Sigmoid colon (tissue), 7 donors: ENCODE data around the gene SLC24A1. TPM values are rescaled to one million over a fixed set of nuclear protein-coding genes. Genes with fewer than 3 reads are reported as not detected.

Source experiments
- DNase-seq: peaks from one replicate; pipeline ENCODE4 v3.0.0-alpha.2; 2019
- H3K27ac ChIP-seq, 4 donors: fragments of 200-600 bp; sonication (generic); one replicate each; pipeline ENCODE4 v1.5.1; 2016 to 2019; ENCODE audit warnings: mild to moderate bottlenecking in 1 of 4
- H3K27me3 ChIP-seq, 3 donors: fragments of 200-600 bp; sonication (generic); one replicate each; pipeline ENCODE4 v1.5.1; 2019; ENCODE audit warnings: mild to moderate bottlenecking in 1 of 3
- H3K36me3 ChIP-seq, 4 donors: fragments of 200-600 bp; sonication (generic); one replicate each; pipeline ENCODE4 v1.5.1; 2016 to 2019
- H3K4me1 ChIP-seq, 4 donors: fragments of 200-600 bp; sonication (generic); one replicate each; pipeline ENCODE4 v1.5.1; 2017 to 2019
- H3K4me3 ChIP-seq, 4 donors: fragments of 200-600 bp; sonication (generic); one replicate each; pipeline ENCODE4 v1.5.1; 2017 to 2019; ENCODE audit warnings: mild to moderate bottlenecking in 2 of 4, moderate library complexity in 1 of 4
- H3K9me3 ChIP-seq, 4 donors: fragments of 200-600 bp in 3 of 4; sonication (generic) in 3 of 4; one replicate each; pipeline versions ENCODE4 v1.5.1 to v1.6.1; 2013 to 2019
- CTCF ChIP-seq, 4 experiments: fragments of 450-650 bp in 3 of 4; fragments of 200-600 bp in 1 of 4; IDR thresholded peaks; one replicate each; pipeline ENCODE4 v1.5.1; 2016 to 2019; ENCODE audit warnings: antibody characterized with exemption in 4 of 4, mild to moderate bottlenecking in 3 of 4, moderate library complexity in 2 of 4
- EP300 ChIP-seq, 4 donors: sonication (generic); formaldehyde crosslinking; IDR thresholded peaks; one replicate each; pipeline ENCODE4 v1.6.1; 2017; ENCODE audit warnings: antibody characterized with exemption in 4 of 4
- POLR2A ChIP-seq, 2 donors: fragments of 450-650 bp; IDR thresholded peaks; one replicate each; pipeline ENCODE4 v1.6.1; 2016; ENCODE audit warnings: antibody characterized with exemption in 2 of 2, mild to moderate bottlenecking in 2 of 2, moderate library complexity in 2 of 2
- POLR2AphosphoS5 ChIP-seq, 4 donors: sonication (generic); formaldehyde crosslinking; IDR thresholded peaks; one replicate each; pipeline ENCODE4 v1.6.1; 2017; ENCODE audit warnings: antibody characterized with exemption in 4 of 4
- WGBS, 2 donors: extraction: QIAGEN DNeasy Blood & Tissue Kit; methylation state at CpG; one replicate each; pipeline ENCODE4 v1.1.7; 2013; 5-methylcytosine and 5-hydroxymethylcytosine counted together
- intact Hi-C: fragments of 100-400 bp; cut with DNase I; formaldehyde crosslinking; loops from one replicate; pipeline ENCODE4 v1.15.1; 2023
- polyA plus RNA-seq, 3 donors: library from polyadenylated mRNA; stranded (reverse); fragments of 200-250 nt; gene quantifications; one replicate each; pipeline ENCODE4 v1.2.3, GENCODE V29; 2013
- total RNA-seq, 4 donors: library from RNA; depleted of rRNA; stranded (reverse); fragments of >200 nt; gene quantifications; one replicate each; pipeline ENCODE4 v1.1.0, GENCODE V29; 2016
- donor health status: healthy with polysubstance abuse.
- donor health status: Bipolar disorder and iron deficiency.
- donor health status: healthy.

SLC24A1 gene
- total and polyA plus RNA-seq, 7 donors = 3.3 to 6.0 (median 4.2) TPM

- Histone ChIP-seq H3K27me3 (no peaks in the 10 kb centered on the region), H3K9me3 (no peaks in the 10 kb centered on the region), H3K36me3 (no peaks in the 10 kb centered on the region), H3K4me3 (no peak overlapping the region), H3K4me1 (peaks cover 0 to 8% (median 5%) of the 10 kb centered on the region in 4 donors), H3K27ac (no peak overlapping the region)
- TF ChIP-seq POLR2AphosphoS5 (IDR thresholded peaks at IDR 0.05) (no peak), POLR2A (IDR thresholded peaks at IDR 0.05) (no peak), CTCF (IDR thresholded peaks at IDR 0.05) (no peak), EP300 (IDR thresholded peaks at IDR 0.05) (no peak)
- no peak for DNase-seq
- 86 to 93% methylated on average over 6 of the region's 6 CpGs for WGBS, 2 donors
- intact Hi-C loops = loop anchor here (2.0 to 5.0 kb wide), 2 partner anchors 217 to 653 kb away; partner anchors contain the start of gene DIS3L
Measured at GRCh38 chr15:65639509-65639908, 17.8 kb downstream of the SLC24A1 start.

- H3K27ac ChIP-seq = no peak overlapping the region
- H3K27me3 ChIP-seq = no peaks in the 10 kb centered on the region
- DNase-seq = no peak
- intact Hi-C loops = no loop called here
- TF ChIP-seq CTCF (IDR thresholded peaks at IDR 0.05) (no peak), POLR2AphosphoS5 (IDR thresholded peaks at IDR 0.05) (no peak), POLR2A (IDR thresholded peaks at IDR 0.05) (no peak), EP300 (IDR thresholded peaks at IDR 0.05) (no peak)
- peaks cover 0 to 8% (median 5%) of the 10 kb centered on the region in 4 donors for H3K4me1 ChIP-seq
- no peaks in the 10 kb centered on the region for H3K9me3 ChIP-seq
- H3K4me3 ChIP-seq = no peak overlapping the region
- H3K36me3 ChIP-seq = no peaks in the 10 kb centered on the region
- WGBS, 2 donors = 74 to 75% methylated on average over 6 of the region's 6 CpGs
Measured at GRCh38 chr15:65641768-65642475, 20.2 kb downstream of the SLC24A1 start.

GRCh38 chr15:65642594-65642993 is 20.9 kb downstream of the SLC24A1 start:
- TF ChIP-seq EP300 (IDR thresholded peaks at IDR 0.05) (no peak), POLR2AphosphoS5 (IDR thresholded peaks at IDR 0.05) (no peak), CTCF (IDR thresholded peaks at IDR 0.05) (no peak), POLR2A (IDR thresholded peaks at IDR 0.05) (no peak)
- intact Hi-C loops = no loop called here
- Histone ChIP-seq H3K9me3 (no peaks in the 10 kb centered on the region), H3K36me3 (no peaks in the 10 kb centered on the region), H3K4me1 (peaks cover 0 to 8% (median 5%) of the 10 kb centered on the region in 4 donors), H3K27me3 (no peaks in the 10 kb centered on the region), H3K4me3 (no peak overlapping the region), H3K27ac (no peak overlapping the region)
- DNase-seq = no peak
- WGBS, 2 donors = 23 to 68% methylated on average over 6 of the region's 6 CpGs

GRCh38 chr15:65644282-65644681 is 22.5 kb downstream of the SLC24A1 start:
- Histone ChIP-seq H3K4me3 (no peak overlapping the region), H3K27me3 (no peaks in the 10 kb centered on the region), H3K4me1 (peaks cover 0 to 1% (median 0%) of the 10 kb centered on the region in 4 donors), H3K27ac (no peak overlapping the region), H3K36me3 (no peaks in the 10 kb centered on the region), H3K9me3 (no peaks in the 10 kb centered on the region)
- DNase-seq = no peak
- intact Hi-C loops = no loop called here
- WGBS, 2 donors = 92 to 95% methylated on average over 4 of the region's 4 CpGs
- TF ChIP-seq CTCF (IDR thresholded peaks at IDR 0.05) = no peak
- no peak for TF ChIP-seq POLR2AphosphoS5 (IDR thresholded peaks at IDR 0.05)
- TF ChIP-seq POLR2A (IDR thresholded peaks at IDR 0.05) = no peak
- no peak for TF ChIP-seq EP300 (IDR thresholded peaks at IDR 0.05)
